Bronchial epithelial cell (primary cell): ENCODE results near the gene TMEM131. TPM values are rescaled to one million over a fixed set of nuclear protein-coding genes. Genes with fewer than 3 reads are reported as not detected.
A peak's percentile ranks its signal among the peaks of the same experiment; 100 is the strongest.

Experiments
- DNase-seq: peaks from one replicate; pipeline ENCODE4 v3.0.0-alpha.2; 2010; ENCODE audit warnings: low read depth
- FAIRE-seq: peaks from 2 replicates; lab custom pipeline; 2011; peaks lifted over from hg19 to GRCh38; lab: Jason Lieb, UNC
- H3K27me3 ChIP-seq: 2 replicates; pipeline ENCODE4 v1.5.1; 2011; ENCODE audit warnings: low read length; ENCODE audit not compliant: control insufficient read depth, insufficient read depth
- H3K36me3 ChIP-seq: 2 replicates; pipeline ENCODE4 v1.5.1; 2011; ENCODE audit warnings: low read length; ENCODE audit not compliant: control insufficient read depth, insufficient read depth
- H3K4me3 ChIP-seq: 2 replicates; pipeline ENCODE4 v1.5.1; 2011; ENCODE audit warnings: mild to moderate bottlenecking, low read depth, low read length, control low read depth
- total RNA-seq: library from RNA; depleted of rRNA; stranded (reverse); fragments of >200 nt; gene quantifications from 2 replicates; pipeline ENCODE4 v1.2.1, GENCODE V29; 2014
- TF ChIP-seq, protein P1 (sequence below): IDR thresholded peaks from 2 replicates; pipeline ENCODE4 v1.5.1; 2011; ENCODE audit warnings: mild to moderate bottlenecking, moderate library complexity, low read length, control low read depth, inconsistent platforms; ENCODE audit not compliant: insufficient read depth, severe bottlenecking

TMEM131 gene
- total RNA-seq, 1 donor from 2014 or later: 14.0 TPM

DNA sequence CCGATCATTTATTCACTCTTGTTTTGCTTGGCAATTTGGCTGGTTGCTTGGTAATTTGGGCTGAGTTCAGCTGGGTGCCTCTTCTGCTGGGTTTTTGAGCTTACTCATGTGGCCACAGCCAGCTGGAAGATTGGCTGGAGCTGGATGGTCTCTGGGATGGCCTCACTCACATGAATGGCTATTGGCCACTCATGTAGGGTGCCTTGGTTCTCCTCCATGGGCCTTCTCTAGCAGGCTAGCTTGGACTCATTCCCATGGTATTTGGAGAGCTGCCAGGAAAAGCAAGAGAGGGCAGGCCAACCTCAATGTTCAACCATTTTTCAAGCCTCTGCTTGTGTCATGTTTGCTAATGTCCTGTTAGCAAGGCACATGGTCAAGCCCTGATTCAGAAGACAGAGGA lies 265.5 kb downstream of the TMEM131 start:
- Histone ChIP-seq H3K36me3 (no peaks in the 10 kb centered on the region), H3K4me3 (no peak overlapping the region), H3K27me3 (no peaks in the 10 kb centered on the region)
- DNase-seq (peak; percentile 96), FAIRE-seq (peak; percentile 60)
- TF ChIP-seq, protein P1, sequence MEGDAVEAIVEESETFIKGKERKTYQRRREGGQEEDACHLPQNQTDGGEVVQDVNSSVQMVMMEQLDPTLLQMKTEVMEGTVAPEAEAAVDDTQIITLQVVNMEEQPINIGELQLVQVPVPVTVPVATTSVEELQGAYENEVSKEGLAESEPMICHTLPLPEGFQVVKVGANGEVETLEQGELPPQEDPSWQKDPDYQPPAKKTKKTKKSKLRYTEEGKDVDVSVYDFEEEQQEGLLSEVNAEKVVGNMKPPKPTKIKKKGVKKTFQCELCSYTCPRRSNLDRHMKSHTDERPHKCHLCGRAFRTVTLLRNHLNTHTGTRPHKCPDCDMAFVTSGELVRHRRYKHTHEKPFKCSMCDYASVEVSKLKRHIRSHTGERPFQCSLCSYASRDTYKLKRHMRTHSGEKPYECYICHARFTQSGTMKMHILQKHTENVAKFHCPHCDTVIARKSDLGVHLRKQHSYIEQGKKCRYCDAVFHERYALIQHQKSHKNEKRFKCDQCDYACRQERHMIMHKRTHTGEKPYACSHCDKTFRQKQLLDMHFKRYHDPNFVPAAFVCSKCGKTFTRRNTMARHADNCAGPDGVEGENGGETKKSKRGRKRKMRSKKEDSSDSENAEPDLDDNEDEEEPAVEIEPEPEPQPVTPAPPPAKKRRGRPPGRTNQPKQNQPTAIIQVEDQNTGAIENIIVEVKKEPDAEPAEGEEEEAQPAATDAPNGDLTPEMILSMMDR: no peak

DNA sequence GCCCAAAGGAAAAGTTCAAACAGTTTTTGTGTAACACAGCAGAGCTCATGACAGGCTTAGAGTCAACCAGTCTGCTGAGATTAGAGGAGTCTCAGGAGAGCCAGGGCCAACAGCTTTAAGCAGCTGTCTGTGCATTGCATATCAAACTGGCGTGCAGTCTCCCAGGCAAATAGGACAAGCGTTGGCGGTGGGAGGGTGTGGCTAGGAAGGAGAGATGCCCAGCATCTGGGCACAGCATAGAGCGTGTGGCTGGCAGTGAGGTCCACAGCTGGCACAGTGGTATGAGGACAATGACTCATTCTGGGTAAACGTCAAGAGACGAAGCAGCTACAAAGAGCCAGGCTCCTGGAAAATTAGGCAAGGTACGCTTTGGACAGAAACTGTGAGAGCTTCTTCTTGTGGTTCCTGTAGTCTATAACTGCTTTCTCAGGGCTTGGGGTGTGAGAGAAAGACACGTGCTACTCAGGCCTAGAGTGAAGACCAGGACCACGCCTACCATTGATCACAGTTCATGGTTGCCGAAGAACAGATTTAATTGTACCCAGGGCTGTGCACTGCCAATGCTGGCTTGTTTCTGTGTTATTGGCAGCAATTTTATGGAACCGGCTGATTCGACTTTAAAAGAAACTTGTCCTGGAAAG lies 267.5 kb downstream of the TMEM131 start:
- FAIRE-seq: peak; percentile 84
- DNase-seq: peak; percentile 52
- TF ChIP-seq, protein P1: no peak
- Histone ChIP-seq H3K36me3 (no peaks in the 10 kb centered on the region), H3K27me3 (no peaks in the 10 kb centered on the region), H3K4me3 (no peak overlapping the region)

DNA sequence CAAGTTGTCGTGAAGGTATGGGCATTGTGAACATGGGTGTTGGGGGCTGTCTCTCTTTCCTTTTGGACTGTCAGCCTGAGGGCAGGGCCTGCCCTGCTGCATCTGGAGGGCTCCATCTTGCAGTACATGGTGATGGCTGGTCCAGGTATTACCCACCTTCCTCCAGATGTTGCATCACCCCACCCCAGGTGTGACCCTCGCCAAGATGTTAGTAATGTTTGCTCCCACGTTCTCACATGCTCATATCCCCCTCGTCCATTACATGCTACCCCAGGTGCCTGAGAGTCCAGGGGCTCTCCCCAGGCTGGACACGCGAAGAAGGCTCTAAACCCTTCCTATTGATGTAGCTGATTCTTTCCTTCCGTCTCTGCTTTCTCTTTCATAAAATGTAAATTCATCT lies 268.5 kb downstream of the TMEM131 start:
- Histone ChIP-seq H3K27me3 (no peaks in the 10 kb centered on the region), H3K36me3 (no peaks in the 10 kb centered on the region), H3K4me3 (no peak overlapping the region)
- DNase-seq: no peak
- TF ChIP-seq, protein P1: no peak
- FAIRE-seq: no peak

DNA sequence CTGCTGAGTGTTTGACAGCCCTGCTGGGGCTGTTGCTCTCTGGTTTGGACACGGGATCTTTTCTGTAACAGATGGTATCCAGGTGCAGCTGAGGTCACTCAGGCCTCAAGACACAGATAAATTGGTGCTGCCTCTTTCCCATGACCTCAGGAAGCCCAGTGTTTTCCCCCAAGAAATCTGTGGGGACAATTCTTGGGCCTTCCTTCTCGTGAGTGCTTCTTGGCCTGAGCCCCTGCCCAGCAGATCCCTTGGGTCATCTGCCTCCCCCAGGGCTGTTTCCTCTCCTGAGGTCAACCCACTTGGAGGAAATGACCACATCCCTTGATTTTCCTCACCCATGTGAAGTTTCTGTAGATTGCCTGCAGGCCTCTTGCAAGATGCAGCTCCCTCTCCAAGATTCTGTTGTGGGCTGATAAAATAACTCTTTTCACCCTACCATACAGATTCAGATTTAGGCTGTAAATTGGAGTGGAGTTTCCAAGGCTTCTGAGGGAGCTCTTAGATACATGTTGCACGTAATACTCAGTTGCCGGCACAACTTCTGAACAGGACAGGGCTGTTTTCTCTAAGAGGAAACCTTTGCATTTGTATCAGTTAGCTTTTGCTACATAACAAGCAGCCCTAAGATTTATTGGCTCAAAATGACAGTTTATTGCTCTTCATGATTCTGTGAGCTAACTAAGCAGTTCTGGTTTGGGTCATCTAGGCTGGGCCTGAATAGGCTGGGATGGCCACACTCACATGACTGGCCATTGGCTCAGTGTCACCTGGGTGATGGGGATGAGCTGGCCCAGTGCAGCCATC lies 269.3 kb downstream of the TMEM131 start:
- no peaks in the 10 kb centered on the region for H3K36me3 ChIP-seq
- no peaks in the 10 kb centered on the region for H3K27me3 ChIP-seq
- H3K4me3 ChIP-seq: no peak overlapping the region
- TF ChIP-seq, protein P1: no peak
- no peak for DNase-seq
- no peak for FAIRE-seq

DNA sequence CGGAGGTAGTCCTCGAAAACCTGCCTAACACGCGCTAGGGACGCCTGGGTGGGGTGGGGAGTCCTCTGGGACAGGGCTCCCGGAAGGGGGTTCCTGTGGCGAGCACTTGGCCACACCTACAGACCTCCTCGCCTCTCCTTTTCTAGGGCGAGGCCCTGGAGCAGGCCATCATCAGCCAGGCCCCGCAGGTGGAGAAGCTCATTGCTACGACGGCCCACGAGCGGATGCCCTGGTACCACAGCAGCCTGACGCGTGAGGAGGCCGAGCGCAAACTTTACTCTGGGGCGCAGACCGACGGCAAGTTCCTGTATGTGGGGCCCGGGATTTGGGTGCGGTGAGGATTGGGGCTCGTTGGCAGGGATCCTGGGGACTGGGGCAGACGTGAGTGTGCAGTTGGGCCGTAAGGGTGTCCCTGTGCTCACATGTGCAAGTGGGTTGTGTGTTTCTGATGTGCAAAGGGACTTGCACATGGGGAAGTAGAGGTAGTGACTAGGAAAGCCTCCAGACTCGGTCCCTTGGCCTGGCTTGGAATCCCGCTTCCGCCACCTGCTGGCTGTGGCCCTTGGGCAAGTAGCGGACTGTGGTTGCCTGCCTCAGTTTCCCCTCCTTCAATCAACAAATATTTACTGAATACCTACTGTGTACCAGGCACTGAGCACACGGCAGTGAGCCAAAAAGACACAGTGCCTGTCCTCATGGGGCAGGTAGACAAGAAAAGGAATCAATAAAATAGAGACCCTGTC lies 270.6 kb downstream of the TMEM131 start:
- no peaks in the 10 kb centered on the region for H3K36me3 ChIP-seq
- DNase-seq (no peak), FAIRE-seq (no peak)
- no peaks in the 10 kb centered on the region for H3K27me3 ChIP-seq
- TF ChIP-seq, protein P1: no peak
- no peak overlapping the region for H3K4me3 ChIP-seq
